Measurements from ENCODE around the gene CTNND1.

- no peak for TF ChIP-seq POLR2A (IDR thresholded peaks at IDR 0.05; ENCODE audit: control extremely low read depth in 1 of 2, low read depth in 2 of 2, low read length in 2 of 2)
- TF ChIP-seq SIN3A (conservative IDR thresholded peaks at IDR 0.05 in 1 of 2, IDR thresholded peaks at IDR 0.05 in 1 of 2; ENCODE audit: low read depth in 1 of 2, low read length in 2 of 2): no peak
- TF ChIP-seq HDAC2 (IDR thresholded peaks at IDR 0.05; ENCODE audit: borderline replicate concordance in 1 of 2, low read depth in 2 of 2, low read length in 2 of 2): no peak
- no peak for TF ChIP-seq KDM1A (IDR thresholded peaks at IDR 0.05; ENCODE audit: borderline replicate concordance, low read length)
- TF ChIP-seq EP300 (IDR thresholded peaks at IDR 0.05; ENCODE audit: borderline replicate concordance in 1 of 2, low read depth in 2 of 2, low read length in 2 of 2): no peak
These were observed 16.4 kb upstream of the CTNND1 start for GRCh38 chr11:57745206-57745605.
